H1 (cell line): Measurements from ENCODE around the gene SLC26A4. TPM values are rescaled to one million over a fixed set of nuclear protein-coding genes. Genes with fewer than 3 reads are reported as not detected.
A peak's percentile ranks its signal among the peaks of the same experiment; 100 is the strongest.

Experiments used
- CTCF ChIA-PET: fragments of 300-600 bp; sonication (Branson Sonifier 250); formaldehyde crosslinking; loops from one replicate; lab custom pipeline; 2021; ENCODE audit not compliant: partially characterized antibody; lab: Charles Lee
- POLR2A ChIA-PET: fragments of 300-600 bp; sonication (Branson Sonifier 250); formaldehyde crosslinking; loops from one replicate; lab custom pipeline; 2021; ENCODE audit warnings: inconsistent platforms; ENCODE audit not compliant: partially characterized antibody; lab: Charles Lee
- DNase-seq, 2 experiments: peaks; one replicate each; pipeline versions ENCODE4 v3.0.0 to v3.0.0-alpha.2; 2010 to 2022; ENCODE audit warnings: low spot score in 2 of 2, low read depth in 1 of 2, mixed read lengths in 1 of 2
- FAIRE-seq: peaks from 2 replicates; lab custom pipeline; 2011; peaks lifted over from hg19 to GRCh38; lab: Jason Lieb, UNC
- H2AFZ ChIP-seq: 2 replicates; pipeline ENCODE4 v1.8.1; 2012; ENCODE audit warnings: low read length, inconsistent platforms
- H2AK5ac ChIP-seq: 2 replicates; pipeline ENCODE4 v1.6.1; 2013; ENCODE audit warnings: low read depth, low read length
- H2BK120ac ChIP-seq: replicated peaks from 2 replicates; pipeline ENCODE3; 2013; ENCODE audit warnings: low read depth, low read length, inconsistent platforms
- H2BK12ac ChIP-seq: 2 replicates; pipeline ENCODE4 v1.6.1; 2013; ENCODE audit warnings: low read depth, low read length
- H2BK15ac ChIP-seq: 2 replicates; pipeline ENCODE4 v1.6.1; 2013; ENCODE audit warnings: low read length
- H2BK20ac ChIP-seq: 2 replicates; pipeline ENCODE4 v1.6.1; 2013; ENCODE audit warnings: low read length
- H2BK5ac ChIP-seq: 2 replicates; pipeline ENCODE4 v1.6.1; 2013; ENCODE audit warnings: low read depth, low read length
- H3K14ac ChIP-seq: 2 replicates; pipeline ENCODE4 v1.6.1; 2013; ENCODE audit warnings: inconsistent platforms; ENCODE audit not compliant: insufficient read length
- H3K18ac ChIP-seq: 2 replicates; pipeline ENCODE4 v1.6.1; 2013; ENCODE audit warnings: low read length; ENCODE audit errors: extremely low read depth
- H3K23ac ChIP-seq: 2 replicates; pipeline ENCODE4 v1.6.1; 2013; ENCODE audit warnings: inconsistent platforms; ENCODE audit not compliant: insufficient read length
- H3K23me2 ChIP-seq: 2 replicates; pipeline ENCODE4 v1.6.1; 2013; ENCODE audit warnings: low read depth, low read length
- H3K27ac ChIP-seq: 2 replicates; pipeline ENCODE4 v1.6.1; 2011; ENCODE audit warnings: low read depth, low read length, inconsistent platforms
- H3K27me3 ChIP-seq, 4 experiments: replicated peaks in 1 of 4; 1 replicate in 1 of 4; 2 replicates in 3 of 4; pipeline versions ENCODE4 v1.6.1 to v1.8.1; 2011 to 2013; ENCODE audit warnings: low read length in 3 of 4, mild to moderate bottlenecking in 3 of 4, inconsistent platforms in 2 of 4, mixed read lengths in 2 of 4, moderate library complexity in 1 of 4; ENCODE audit not compliant: control insufficient read depth in 3 of 4, insufficient read depth in 3 of 4; ENCODE audit errors: extremely low read depth in 1 of 4
- H3K36me3 ChIP-seq, 4 experiments: 2 replicates each; pipeline versions ENCODE4 v1.6.1 to v1.8.1; 2011 to 2013; ENCODE audit warnings: mild to moderate bottlenecking in 4 of 4, low read length in 3 of 4, moderate library complexity in 2 of 4, control low read depth in 1 of 4, inconsistent platforms in 1 of 4; ENCODE audit not compliant: insufficient read depth in 4 of 4, control insufficient read depth in 2 of 4
- H3K4ac ChIP-seq: replicated peaks from 2 replicates; pipeline ENCODE3; 2013; ENCODE audit warnings: low read length, low read depth, mixed read lengths, inconsistent platforms; ENCODE audit not compliant: insufficient read length
- H3K4me1 ChIP-seq, 4 experiments: replicated peaks in 1 of 4; 1 replicate in 1 of 4; 2 replicates in 3 of 4; pipeline versions ENCODE4 v1.6.1 to v1.8.1; 2011 to 2013; ENCODE audit warnings: low read length in 3 of 4, inconsistent platforms in 2 of 4, mixed read lengths in 1 of 4; ENCODE audit not compliant: insufficient read depth in 4 of 4, control insufficient read depth in 3 of 4
- H3K4me2 ChIP-seq, 2 experiments: 2 replicates each; pipeline versions ENCODE4 v1.6.1 to v1.8.1; 2011 to 2013; ENCODE audit warnings: low read depth in 2 of 2, low read length in 2 of 2, control low read depth in 1 of 2, inconsistent platforms in 1 of 2, mild to moderate bottlenecking in 1 of 2; ENCODE audit not compliant: insufficient read depth in 1 of 2
- H3K4me3 ChIP-seq, 4 experiments: fragments of 200-600, 300-600 bp in 1 of 4; sonication (generic), shearing (Covaris generic), sonication (Bioruptor Twin) in 1 of 4; 2 replicates each; pipeline versions ENCODE4 v1.5.1 to v1.8.1; 2011 to 2016; ENCODE audit warnings: low read length in 4 of 4, low read depth in 3 of 4, control low read depth in 2 of 4, inconsistent platforms in 2 of 4, mild to moderate bottlenecking in 2 of 4, mixed read lengths in 1 of 4, moderate library complexity in 1 of 4; ENCODE audit not compliant: insufficient read depth in 2 of 4; ENCODE audit errors: extremely low read depth in 1 of 4
- H3K56ac ChIP-seq: replicated peaks from 2 replicates; pipeline ENCODE3; 2013; ENCODE audit warnings: low read depth, mild to moderate bottlenecking, mixed read lengths, low read length, inconsistent platforms; ENCODE audit not compliant: insufficient read length
- H3K79me1 ChIP-seq: 2 replicates; pipeline ENCODE4 v1.6.1; 2013; ENCODE audit warnings: low read depth, low read length, control low read depth
- H3K79me2 ChIP-seq, 2 experiments: 2 replicates each; pipeline versions ENCODE4 v1.6.1 to v1.8.1; 2012 to 2013; ENCODE audit warnings: low read length in 2 of 2, mild to moderate bottlenecking in 2 of 2, inconsistent platforms in 1 of 2; ENCODE audit not compliant: insufficient read depth in 2 of 2, control insufficient read depth in 1 of 2
- H3K9ac ChIP-seq, 4 experiments: replicated peaks in 1 of 4; 1 replicate in 1 of 4; 2 replicates in 3 of 4; pipeline versions ENCODE4 v1.6.1 to v1.8.1; 2011 to 2013; ENCODE audit warnings: low read depth in 3 of 4, low read length in 3 of 4, control low read depth in 2 of 4, mild to moderate bottlenecking in 2 of 4, moderate library complexity in 2 of 4, inconsistent platforms in 1 of 4; ENCODE audit errors: extremely low read depth in 1 of 4
- H3K9me3 ChIP-seq, 2 experiments: 2 replicates each; pipeline versions ENCODE4 v1.6.1 to v1.8.1; 2012 to 2013; ENCODE audit warnings: mild to moderate bottlenecking in 2 of 2, moderate library complexity in 2 of 2, control low read depth in 1 of 2, inconsistent platforms in 1 of 2, low read depth in 1 of 2, low read length in 1 of 2, mixed read lengths in 1 of 2; ENCODE audit not compliant: insufficient read depth in 2 of 2
- H4K20me1 ChIP-seq, 2 experiments: replicated peaks in 1 of 2; 2 replicates each; pipeline versions ENCODE3 to v1.8.1; 2011 to 2013; ENCODE audit warnings: inconsistent platforms in 2 of 2, low read length in 2 of 2, mild to moderate bottlenecking in 1 of 2; ENCODE audit not compliant: insufficient read depth in 2 of 2, control insufficient read depth in 1 of 2
- H4K5ac ChIP-seq: 2 replicates; pipeline ENCODE4 v1.6.1; 2013; ENCODE audit warnings: low read length, low read depth, mixed read lengths, inconsistent platforms; ENCODE audit not compliant: insufficient read length
- H4K8ac ChIP-seq: 2 replicates; pipeline ENCODE4 v1.8.0; 2013; ENCODE audit warnings: mild to moderate bottlenecking, moderate library complexity, low read length, inconsistent platforms; ENCODE audit not compliant: insufficient read depth; ENCODE audit errors: extremely low read depth
- H4K91ac ChIP-seq: replicated peaks from 2 replicates; pipeline ENCODE3; 2013; ENCODE audit warnings: low read length, mixed read lengths, inconsistent platforms; ENCODE audit not compliant: insufficient read length
- EP300 ChIP-seq, 2 experiments: IDR thresholded peaks; 1 replicate in 1 of 2; 2 replicates in 1 of 2; pipeline ENCODE4 v1.6.1; 2011 to 2012; ENCODE audit warnings: low read depth in 2 of 2, low read length in 2 of 2, mild to moderate bottlenecking in 2 of 2, borderline replicate concordance in 1 of 2, inconsistent platforms in 1 of 2, moderate library complexity in 1 of 2
- GABPA ChIP-seq: IDR thresholded peaks from 2 replicates; pipeline ENCODE4 v1.6.1; 2011; ENCODE audit warnings: mild to moderate bottlenecking, low read length, moderate library complexity, borderline replicate concordance; ENCODE audit not compliant: insufficient read depth
- GTF2F1 ChIP-seq: IDR thresholded peaks from 2 replicates; pipeline ENCODE4 v1.6.1; 2012; ENCODE audit warnings: low read depth, low read length, improper control_type of control experiment, borderline replicate concordance
- JUN ChIP-seq: IDR thresholded peaks from 2 replicates; pipeline ENCODE4 v1.6.1; 2011; ENCODE audit warnings: low read depth, mild to moderate bottlenecking, improper control_type of control experiment, low read length
- KDM4A ChIP-seq: IDR thresholded peaks from one replicate; pipeline ENCODE4 v1.7.1; 2012; ENCODE audit warnings: low read depth, mild to moderate bottlenecking, moderate library complexity, low read length, inconsistent platforms; ENCODE audit not compliant: severe bottlenecking
- POU5F1 ChIP-seq: IDR thresholded peaks from 2 replicates; pipeline ENCODE4 v1.6.1; 2011; ENCODE audit warnings: low read depth, mild to moderate bottlenecking, low read length, moderate library complexity
- TAF7 ChIP-seq: optimal IDR thresholded peaks from 2 replicates; pipeline ENCODE3; 2011; ENCODE audit warnings: low read depth, mild to moderate bottlenecking, inconsistent platforms, low read length, moderate library complexity, borderline replicate concordance
- ZNF274 ChIP-seq: IDR thresholded peaks from 2 replicates; pipeline ENCODE4 v1.7.0; 2012; ENCODE audit warnings: low read length, borderline replicate concordance; ENCODE audit errors: extremely low read depth
- WGBS, 2 experiments: shearing (Covaris generic) in 1 of 2; methylation state at CpG; one replicate each; pipeline versions ENCODE4 v1.1.6 to v1.1.7; 2013 to 2015; ENCODE audit warnings: low lambda C conversion rate in 2 of 2, mixed read lengths in 2 of 2, inconsistent platforms in 1 of 2, low coverage in 1 of 2, missing lambda C conversion rate in 1 of 2; ENCODE audit not compliant: insufficient replicate concordance in 2 of 2, insufficient coverage in 1 of 2, insufficient read length in 1 of 2; ENCODE audit errors: extremely low coverage in 1 of 2, missing lambda C conversion rate in 1 of 2; 5-methylcytosine and 5-hydroxymethylcytosine counted together
- polyA plus RNA-seq, 7 experiments: library from polyadenylated mRNA; depleted of rRNA in 3 of 7; stranded (reverse) in 5 of 7; unstranded in 2 of 7; fragments of >200 nt in 5 of 7; fragments of 200-250 nt in 2 of 7; gene quantifications; 1 replicate in 5 of 7; 2 replicates in 1 of 7; 4 replicates in 1 of 7; pipeline versions ENCODE4 v1.2.1 to v1.2.3, GENCODE V29; 2011 to 2013; ENCODE audit warnings: missing spikeins in 2 of 7, mixed read lengths in 2 of 7
- total RNA-seq: library from RNA; stranded (reverse); fragmentation: NEBNext Ultra II Directional; extraction: Animal tissue kit (Norgen Biotek cat#: 25700); gene quantifications from 2 replicates; pipeline ENCODE4 v1.2.1, GENCODE V29; 2021
- TF ChIP-seq, protein P1 (sequence below), 3 experiments: IDR thresholded peaks; 1 replicate in 2 of 3; 2 replicates in 1 of 3; pipeline versions ENCODE4 v1.5.1 to v1.6.1; 2011; ENCODE audit warnings: low read length in 3 of 3, mild to moderate bottlenecking in 3 of 3, inconsistent platforms in 2 of 3, low read depth in 1 of 3, moderate library complexity in 1 of 3; ENCODE audit not compliant: insufficient read depth in 1 of 3; ENCODE audit errors: control extremely low read depth in 1 of 3
- TF ChIP-seq, protein P2 (sequence below): IDR thresholded peaks from 2 replicates; pipeline ENCODE4 v1.6.1; 2011; ENCODE audit warnings: low read depth, mild to moderate bottlenecking, low read length; ENCODE audit not compliant: insufficient read depth

SLC26A4 gene
- total and polyA plus RNA-seq, 2 of the 8 experiments (the other 6 are each of a cell fraction or from before 2014, with no cell fraction given): 0.11 to 0.35 TPM

DNA sequence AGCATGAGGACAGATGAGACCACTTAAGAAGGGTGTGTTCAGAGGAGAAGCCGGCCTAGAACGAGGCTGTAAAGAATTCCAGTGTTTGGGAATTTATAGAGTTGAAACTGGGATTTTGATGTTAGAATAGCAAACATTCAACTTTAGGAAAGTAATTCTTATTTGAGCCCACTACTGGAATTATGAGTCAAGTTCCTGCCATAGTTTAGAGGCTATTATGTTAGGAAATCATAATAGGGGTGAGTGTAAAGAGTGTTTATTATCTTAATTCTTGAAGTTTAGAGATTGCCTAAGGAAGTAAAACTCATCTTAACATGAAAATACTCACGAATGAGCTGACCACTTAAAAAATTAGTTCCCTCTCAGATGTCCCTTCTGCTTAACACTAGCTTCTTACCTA lies 85.4 kb downstream of the SLC26A4 start:
- H3K4me3 ChIP-seq: no peak overlapping the region
- H3K56ac ChIP-seq: no peak overlapping the region
- H2BK5ac ChIP-seq: no peak overlapping the region
- H2BK15ac ChIP-seq: no peak overlapping the region
- H3K79me1 ChIP-seq: peaks cover 5% of the 10 kb centered on the region; the same call in 1 of the 2 replicates
- H3K4me1 ChIP-seq: peaks cover 0 to 8% (median 2%) of the 10 kb centered on the region in 4 experiments; a peak in 3 of 7 replicates
- H3K9ac ChIP-seq: no peak overlapping the region
- H3K9me3 ChIP-seq: no peaks in the 10 kb centered on the region
- H2AFZ ChIP-seq: no peak overlapping the region
- no peak overlapping the region for H3K14ac ChIP-seq
- H3K23ac ChIP-seq: no peak overlapping the region
- H4K20me1 ChIP-seq: peaks cover 4% of the 10 kb centered on the region in 2 experiments
- peaks cover 0 to 22% (median 3%) of the 10 kb centered on the region in 4 experiments; a peak in 7 of 8 replicates for H3K36me3 ChIP-seq
- 86% methylated on average over 3 of the region's 3 CpGs; no CpG with 5 or more reads in 1 of the 2 experiments for WGBS, 2 experiments
- H3K27me3 ChIP-seq: no peaks in the 10 kb centered on the region
- H2AK5ac ChIP-seq: no peak overlapping the region
- no peak overlapping the region for H2BK12ac ChIP-seq
- H4K91ac ChIP-seq: no peak overlapping the region
- no peak overlapping the region for H3K4ac ChIP-seq
- H3K79me2 ChIP-seq: peaks cover 15 to 61% of the 10 kb centered on the region in 2 experiments
- no peak overlapping the region for H3K27ac ChIP-seq
- peak overlapping the region in 1 of 2 experiments; percentile 75; a peak in 2 of 4 replicates for H3K4me2 ChIP-seq
- POLR2A ChIA-PET: no interaction called here
- no peak overlapping the region for H2BK120ac ChIP-seq
- DNase-seq: no peak
- no peak overlapping the region for H4K5ac ChIP-seq
- no peak overlapping the region for H4K8ac ChIP-seq
- no peak overlapping the region for H3K18ac ChIP-seq
- no peak overlapping the region for H2BK20ac ChIP-seq
- CTCF ChIA-PET: interaction anchor here (0.6 to 1.5 kb wide), 4 partner anchors 89 to 544 kb away, joined by 3 to 5 read pairs (median 3); no protein-coding TSS in a partner anchor
- H3K23me2 ChIP-seq: peaks cover 3% of the 10 kb centered on the region
- no peak for FAIRE-seq
- TF ChIP-seq GTF2F1 (no peak), GABPA (no peak), KDM4A (no peak), POU5F1 (no peak), EP300 (IDR thresholded peaks at IDR 0.05; ENCODE audit: borderline replicate concordance in 1 of 2, low read depth in 2 of 2, low read length in 2 of 2) (no peak), ZNF274 (no peak), TAF7 (no peak), JUN (no peak)
- TF ChIP-seq, protein P1, sequence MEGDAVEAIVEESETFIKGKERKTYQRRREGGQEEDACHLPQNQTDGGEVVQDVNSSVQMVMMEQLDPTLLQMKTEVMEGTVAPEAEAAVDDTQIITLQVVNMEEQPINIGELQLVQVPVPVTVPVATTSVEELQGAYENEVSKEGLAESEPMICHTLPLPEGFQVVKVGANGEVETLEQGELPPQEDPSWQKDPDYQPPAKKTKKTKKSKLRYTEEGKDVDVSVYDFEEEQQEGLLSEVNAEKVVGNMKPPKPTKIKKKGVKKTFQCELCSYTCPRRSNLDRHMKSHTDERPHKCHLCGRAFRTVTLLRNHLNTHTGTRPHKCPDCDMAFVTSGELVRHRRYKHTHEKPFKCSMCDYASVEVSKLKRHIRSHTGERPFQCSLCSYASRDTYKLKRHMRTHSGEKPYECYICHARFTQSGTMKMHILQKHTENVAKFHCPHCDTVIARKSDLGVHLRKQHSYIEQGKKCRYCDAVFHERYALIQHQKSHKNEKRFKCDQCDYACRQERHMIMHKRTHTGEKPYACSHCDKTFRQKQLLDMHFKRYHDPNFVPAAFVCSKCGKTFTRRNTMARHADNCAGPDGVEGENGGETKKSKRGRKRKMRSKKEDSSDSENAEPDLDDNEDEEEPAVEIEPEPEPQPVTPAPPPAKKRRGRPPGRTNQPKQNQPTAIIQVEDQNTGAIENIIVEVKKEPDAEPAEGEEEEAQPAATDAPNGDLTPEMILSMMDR (IDR thresholded peaks at IDR 0.05; ENCODE audit: control extremely low read depth in 1 of 3, insufficient read depth in 1 of 3, low read depth in 1 of 3, low read length in 3 of 3): no peak
- TF ChIP-seq, protein P2, sequence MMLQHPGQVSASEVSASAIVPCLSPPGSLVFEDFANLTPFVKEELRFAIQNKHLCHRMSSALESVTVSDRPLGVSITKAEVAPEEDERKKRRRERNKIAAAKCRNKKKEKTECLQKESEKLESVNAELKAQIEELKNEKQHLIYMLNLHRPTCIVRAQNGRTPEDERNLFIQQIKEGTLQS: no peak
